GM12865 (cell line): Measurements from ENCODE around the gene PYGL.
"Not testable (repeated sequence)": the region's sequence is repeated elsewhere in the genome, so short reads cannot be mapped to it uniquely, and the experiment has no call there.

Experiments used
- DNase-seq: peaks from one replicate; pipeline ENCODE4 v3.0.0; 2010; ENCODE audit warnings: low read depth
- H3K4me3 ChIP-seq: 2 replicates; pipeline ENCODE4 v1.5.1; 2011; ENCODE audit warnings: mild to moderate bottlenecking, low read depth, low read length, control low read depth
- CTCF ChIP-seq: IDR thresholded peaks from 2 replicates; pipeline ENCODE4 v1.5.1; 2011; ENCODE audit warnings: low read length, control low read depth, low read depth, inconsistent platforms; ENCODE audit not compliant: insufficient read depth; ENCODE audit errors: missing control alignments

Gene PYGL

GRCh38 chr14:50917449-50917848 lies 26.8 kb downstream of the PYGL start:
- no peak for DNase-seq
- TF ChIP-seq CTCF = no peak
- H3K4me3 ChIP-seq = no peak overlapping the region

- TF ChIP-seq CTCF = no peak
- H3K4me3 ChIP-seq = no peak overlapping the region
- no peak for DNase-seq
These were observed 33.5 kb downstream of the PYGL start for GRCh38 chr14:50910495-50911420.

GRCh38 chr14:50906326-50907065 lies 37.8 kb downstream of the PYGL start:
- TF ChIP-seq CTCF = no peak
- H3K4me3 ChIP-seq = no peak overlapping the region
- DNase-seq = no peak

GRCh38 chr14:50904719-50905118 lies 39.6 kb downstream of the PYGL start:
- no peak overlapping the region for H3K4me3 ChIP-seq
- TF ChIP-seq CTCF = no peak
- DNase-seq = no peak

GRCh38 chr14:50901361-50901760 lies 42.9 kb downstream of the PYGL start:
- no peak for TF ChIP-seq CTCF
- DNase-seq = no peak

GRCh38 chr14:50897658-50898175 lies 46.6 kb downstream of the PYGL start:
- no peak for TF ChIP-seq CTCF

More at GRCh38 chr14:50901361-50901760, 42.9 kb downstream of the PYGL start:
- H3K4me3 ChIP-seq = no peak overlapping the region

GRCh38 chr14:50897005-50897404 lies 47.3 kb downstream of the PYGL start:
- H3K4me3 ChIP-seq, DNase-seq: not testable (repeated sequence)

More at GRCh38 chr14:50897658-50898175, 46.6 kb downstream of the PYGL start:
- H3K4me3 ChIP-seq = no peak overlapping the region
- DNase-seq = no peak

- not testable (repeated sequence) for H3K4me3 ChIP-seq, DNase-seq
These were observed 47.9 kb downstream of the PYGL start for GRCh38 chr14:50896421-50896820.
